Endodermal cell (in vitro differentiated cells): ENCODE results near the gene NHLH1. TPM values are rescaled to one million over a fixed set of nuclear protein-coding genes. Genes with fewer than 3 reads are reported as not detected.

Experiments
- DNase-seq: peaks from one replicate; pipeline ENCODE4 v3.0.0-alpha.2; 2017
- H3K27ac ChIP-seq: 2 replicates; pipeline ENCODE4 v1.5.1; 2013; ENCODE audit warnings: mild to moderate bottlenecking, low read depth, low read length, moderate library complexity
- H3K27me3 ChIP-seq: 2 replicates; pipeline ENCODE4 v1.6.1; 2013; ENCODE audit warnings: mild to moderate bottlenecking, low read length, moderate library complexity; ENCODE audit not compliant: insufficient read depth, control insufficient read depth, poor library complexity, severe bottlenecking
- H3K36me3 ChIP-seq: 2 replicates; pipeline ENCODE4 v1.7.0; 2013; ENCODE audit warnings: mild to moderate bottlenecking, low read length, moderate library complexity; ENCODE audit not compliant: control insufficient read depth, insufficient read depth
- H3K4me1 ChIP-seq: one replicate; pipeline ENCODE4 v1.7.0; 2013; ENCODE audit warnings: low read length; ENCODE audit not compliant: control insufficient read depth, insufficient read depth
- H3K4me3 ChIP-seq: 2 replicates; pipeline ENCODE4 v1.5.1; 2013; ENCODE audit warnings: mild to moderate bottlenecking, low read length, moderate library complexity
- H3K9ac ChIP-seq: 2 replicates; pipeline ENCODE4 v1.6.1; 2013; ENCODE audit warnings: mild to moderate bottlenecking, low read length, moderate library complexity; ENCODE audit not compliant: poor library complexity, severe bottlenecking; ENCODE audit errors: extremely low read depth
- H3K9me3 ChIP-seq: 2 replicates; pipeline ENCODE4 v1.6.1; 2013; ENCODE audit warnings: mild to moderate bottlenecking, low read length, moderate library complexity; ENCODE audit not compliant: control insufficient read depth
- H3K27ac Mint-ChIP-seq: 2 replicates; pipeline ENCODE4 v1.8.0; 2020; ENCODE audit warnings: mixed read lengths
- H3K27me3 Mint-ChIP-seq: 2 replicates; pipeline ENCODE4 v1.8.0; 2021; ENCODE audit warnings: mild to moderate bottlenecking, mixed read lengths; ENCODE audit not compliant: insufficient read depth
- H3K36me3 Mint-ChIP-seq: 2 replicates; pipeline ENCODE4 v1.8.0; 2020; ENCODE audit warnings: low read depth, mixed read lengths
- H3K4me1 Mint-ChIP-seq: 2 replicates; pipeline ENCODE4 v1.8.0; 2020; ENCODE audit warnings: mixed read lengths
- H3K4me3 Mint-ChIP-seq: 2 replicates; pipeline ENCODE4 v1.8.0; 2020; ENCODE audit warnings: mild to moderate bottlenecking, moderate library complexity, mixed read lengths
- H3K9me3 Mint-ChIP-seq: 2 replicates; pipeline ENCODE4 v1.8.0; 2020; ENCODE audit warnings: mild to moderate bottlenecking, mixed read lengths
- WGBS, 2 experiments: methylation state at CpG; one replicate each; pipeline versions ENCODE4 v1.1.5 to v1.1.7; 2013; ENCODE audit warnings: missing lambda C conversion rate in 2 of 2, mixed read lengths in 1 of 2; ENCODE audit not compliant: insufficient coverage in 1 of 2, insufficient read length in 1 of 2; 5-methylcytosine and 5-hydroxymethylcytosine counted together
- total RNA-seq, 2 donors: library from RNA; stranded (reverse); fragmentation: NEBNext Ultra II Directional in 1 of 2; extraction: Animal tissue kit (Norgen Biotek cat#: 25700) in 1 of 2; gene quantifications; 2 replicates in 1 of 2; 3 replicates in 1 of 2; pipeline ENCODE4 v1.2.1, GENCODE V29; 2021
- TF ChIP-seq, protein P1 (sequence below): fragments of 200-600 bp; sonication (generic); conservative IDR thresholded peaks from 2 replicates; pipeline ENCODE4 v1.5.0; 2021; ENCODE audit warnings: antibody characterized with exemption, mild to moderate bottlenecking

NHLH1 gene
- total RNA-seq, 2 donors from 2014 or later: 0.31 to 0.57 TPM

- Histone ChIP-seq H3K36me3 (peaks cover 13% of the 10 kb centered on the region), H3K4me1 (peaks cover 23% of the 10 kb centered on the region), H3K4me3 (no peak overlapping the region), H3K9ac (no peak overlapping the region), H3K27me3 (no peaks in the 10 kb centered on the region), H3K27ac (peak overlapping the region; percentile 99), H3K9me3 (no peaks in the 10 kb centered on the region)
- no peaks in the 10 kb centered on the region for H3K27me3 Mint-ChIP-seq
- WGBS, 2 experiments: 78% methylated on average over 17 of the region's 19 CpGs; no CpG with 5 or more reads in 1 of the 2 experiments
- no peaks in the 10 kb centered on the region for H3K9me3 Mint-ChIP-seq
- TF ChIP-seq, protein P1, sequence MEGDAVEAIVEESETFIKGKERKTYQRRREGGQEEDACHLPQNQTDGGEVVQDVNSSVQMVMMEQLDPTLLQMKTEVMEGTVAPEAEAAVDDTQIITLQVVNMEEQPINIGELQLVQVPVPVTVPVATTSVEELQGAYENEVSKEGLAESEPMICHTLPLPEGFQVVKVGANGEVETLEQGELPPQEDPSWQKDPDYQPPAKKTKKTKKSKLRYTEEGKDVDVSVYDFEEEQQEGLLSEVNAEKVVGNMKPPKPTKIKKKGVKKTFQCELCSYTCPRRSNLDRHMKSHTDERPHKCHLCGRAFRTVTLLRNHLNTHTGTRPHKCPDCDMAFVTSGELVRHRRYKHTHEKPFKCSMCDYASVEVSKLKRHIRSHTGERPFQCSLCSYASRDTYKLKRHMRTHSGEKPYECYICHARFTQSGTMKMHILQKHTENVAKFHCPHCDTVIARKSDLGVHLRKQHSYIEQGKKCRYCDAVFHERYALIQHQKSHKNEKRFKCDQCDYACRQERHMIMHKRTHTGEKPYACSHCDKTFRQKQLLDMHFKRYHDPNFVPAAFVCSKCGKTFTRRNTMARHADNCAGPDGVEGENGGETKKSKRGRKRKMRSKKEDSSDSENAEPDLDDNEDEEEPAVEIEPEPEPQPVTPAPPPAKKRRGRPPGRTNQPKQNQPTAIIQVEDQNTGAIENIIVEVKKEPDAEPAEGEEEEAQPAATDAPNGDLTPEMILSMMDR: no peak
- no peak for DNase-seq
- H3K4me3 Mint-ChIP-seq: no peak overlapping the region
- H3K27ac Mint-ChIP-seq: peak overlapping the region; percentile 67
- H3K4me1 Mint-ChIP-seq: peaks cover 67% of the 10 kb centered on the region
- peaks cover 16% of the 10 kb centered on the region for H3K36me3 Mint-ChIP-seq
Measured at GRCh38 chr1:160410406-160411005, 43.6 kb downstream of the NHLH1 start.

DNA sequence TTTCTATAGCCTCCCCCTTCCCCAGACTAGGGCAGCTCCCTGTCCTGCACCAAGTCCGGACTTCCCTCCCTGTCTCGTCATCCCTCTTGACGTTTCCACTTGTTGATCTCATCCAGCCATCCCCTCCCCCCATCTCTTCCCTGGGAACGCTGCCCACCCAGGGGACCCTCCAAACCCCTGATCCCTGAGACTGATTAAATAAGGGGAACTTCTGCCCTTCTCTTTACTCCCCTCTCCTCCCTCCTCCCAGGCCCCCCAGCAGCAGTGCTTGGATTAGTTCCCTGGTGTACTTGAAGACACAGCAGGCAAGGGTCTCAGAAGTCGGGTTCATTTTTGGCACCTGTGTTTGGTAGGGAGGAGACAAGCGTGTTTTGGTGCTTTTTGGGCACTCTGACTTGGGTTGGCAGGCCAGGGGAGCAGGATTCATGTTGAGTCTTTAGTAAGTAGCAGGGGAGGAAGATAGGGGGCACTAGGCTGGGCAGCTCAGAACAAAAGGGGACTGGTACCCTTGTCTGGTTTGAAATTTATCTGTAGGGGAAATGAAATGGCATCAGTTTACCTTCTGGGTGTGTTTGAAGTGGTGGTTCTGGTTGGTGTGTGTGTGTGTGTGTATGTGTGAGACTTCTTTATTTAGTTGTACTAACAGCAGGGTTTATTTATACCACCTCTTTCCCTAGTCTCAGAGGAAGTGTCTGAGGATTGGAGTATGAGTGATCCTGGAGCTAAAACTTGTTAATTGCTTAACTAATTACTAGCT, 44.6 kb downstream of the NHLH1 start:
- Histone ChIP-seq H3K9me3 (no peaks in the 10 kb centered on the region), H3K36me3 (peaks cover 20% of the 10 kb centered on the region), H3K4me1 (peaks cover 22% of the 10 kb centered on the region), H3K4me3 (no peak overlapping the region), H3K27me3 (no peaks in the 10 kb centered on the region), H3K9ac (no peak overlapping the region), H3K27ac (peak overlapping the region; percentile 99)
- H3K4me1 Mint-ChIP-seq: peaks cover 59% of the 10 kb centered on the region
- no peaks in the 10 kb centered on the region for H3K27me3 Mint-ChIP-seq
- TF ChIP-seq, protein P1: peak; percentile 57
- peak overlapping the region; percentile 64 for H3K27ac Mint-ChIP-seq
- 56 to 86% methylated on average over 3 to 6 of the region's 6 CpGs for WGBS, 2 experiments
- no peaks in the 10 kb centered on the region for H3K9me3 Mint-ChIP-seq
- DNase-seq: no peak
- H3K4me3 Mint-ChIP-seq: no peak overlapping the region
- H3K36me3 Mint-ChIP-seq: peaks cover 12% of the 10 kb centered on the region

- H3K27ac ChIP-seq: peak overlapping the region; percentile 99
- Mint-ChIP-seq H3K27ac (peak overlapping the region; percentile 64), H3K27me3 (no peaks in the 10 kb centered on the region), H3K36me3 (peaks cover 11% of the 10 kb centered on the region), H3K9me3 (no peaks in the 10 kb centered on the region), H3K4me1 (peaks cover 57% of the 10 kb centered on the region), H3K4me3 (no peak overlapping the region)
- H3K36me3 ChIP-seq: peaks cover 25% of the 10 kb centered on the region
- WGBS, 2 experiments: 81 to 86% methylated on average over 2 of the region's 3 CpGs
- no peak for DNase-seq
- peaks cover 22% of the 10 kb centered on the region for H3K4me1 ChIP-seq
- TF ChIP-seq, protein P1: no peak
- no peaks in the 10 kb centered on the region for H3K9me3 ChIP-seq
- no peak overlapping the region for H3K4me3 ChIP-seq
- H3K9ac ChIP-seq: no peak overlapping the region
- no peaks in the 10 kb centered on the region for H3K27me3 ChIP-seq
Measured at GRCh38 chr1:160412028-160412362, 45.1 kb downstream of the NHLH1 start.
